HG03060 (cell line): ENCODE results near the gene HOXD11.

Experiments used
- ATAC-seq: cut with Tn5 transposase; IDR thresholded peaks from one replicate; pipeline ENCODE4 v1.9.1; 2021; ENCODE audit warnings: low read depth, moderate number of reproducible peaks; ENCODE audit not compliant: unreplicated experiment

HOXD11 gene

GRCh38 chr2:176117823-176118371, 10.8 kb downstream of the HOXD11 start:
- no peak for ATAC-seq

- no peak for ATAC-seq
Observed at GRCh38 chr2:176118601-176119339, 11.7 kb downstream of the HOXD11 start.

DNA sequence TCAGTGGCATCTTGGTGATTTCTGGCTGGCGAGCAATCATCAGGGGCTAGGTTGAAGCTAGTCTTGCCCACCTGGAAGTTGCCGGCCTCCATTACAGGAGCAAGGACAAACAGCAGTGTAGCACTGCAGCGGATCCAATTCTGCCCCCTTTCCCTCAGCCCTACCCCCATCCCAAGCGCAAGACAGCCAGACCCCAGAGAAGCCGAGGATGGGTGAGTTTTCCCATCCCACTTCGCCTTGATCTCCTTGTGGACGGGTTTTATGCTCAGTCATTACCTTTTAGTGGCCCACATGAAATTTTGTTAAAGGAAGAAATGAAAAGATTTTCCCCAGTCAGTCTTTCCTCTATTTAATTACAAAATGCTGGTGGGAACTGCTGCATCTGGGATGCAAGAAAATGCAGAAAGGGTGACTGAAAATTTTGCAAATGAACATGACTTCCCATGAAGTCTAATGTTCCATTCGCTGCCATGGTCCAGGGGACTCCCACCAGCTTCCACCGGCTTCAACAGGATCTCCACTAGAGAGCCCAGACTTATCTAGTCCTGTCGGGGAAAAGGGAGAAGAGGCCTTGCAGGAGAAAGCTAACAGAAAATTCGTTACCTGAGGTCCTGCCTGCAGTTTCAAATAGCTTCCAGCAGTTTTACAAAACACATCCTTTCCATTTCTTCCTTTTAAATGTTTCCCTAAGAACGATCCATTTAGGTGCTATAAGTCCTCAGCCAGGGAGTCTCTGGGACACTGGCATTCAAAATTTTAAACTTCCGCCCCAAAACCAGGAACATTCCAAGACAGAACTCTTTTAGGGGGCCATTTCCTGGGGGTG, 13.5 kb downstream of the HOXD11 start:
- ATAC-seq, result no peak

- ATAC-seq, result no peak
Observed at GRCh38 chr2:176121190-176122051, 14.3 kb downstream of the HOXD11 start.

DNA sequence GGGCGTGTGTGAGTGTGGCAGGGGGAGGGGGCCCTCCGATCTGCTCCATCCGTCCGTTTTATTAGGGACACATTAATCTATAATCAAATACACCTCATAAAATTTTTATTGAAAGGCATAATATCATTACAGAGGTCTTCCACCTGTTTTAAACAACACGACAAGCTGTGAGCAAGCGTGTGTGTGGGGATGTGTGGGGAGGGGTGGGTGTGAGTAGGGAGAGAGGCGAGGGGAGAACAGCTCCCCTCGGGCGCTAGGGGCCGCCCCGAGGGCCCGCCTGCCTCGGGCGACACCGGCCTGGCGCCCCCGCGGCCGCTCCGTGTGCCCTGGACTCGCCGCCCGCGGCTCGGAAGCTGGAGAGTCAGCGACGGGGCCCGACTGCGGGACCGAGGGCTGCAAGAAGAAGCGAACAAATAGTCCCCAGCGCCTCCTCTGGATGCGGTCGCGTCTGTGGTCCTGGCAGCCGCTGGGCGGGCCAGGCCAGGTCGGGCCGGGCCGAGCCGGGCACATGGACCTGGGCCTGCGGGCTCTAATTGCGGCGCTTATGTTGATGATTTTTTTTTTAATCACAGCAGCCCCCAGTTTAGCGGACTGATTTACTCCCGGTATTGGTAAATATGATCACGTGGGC, 15.1 kb downstream of the HOXD11 start:
- no peak for ATAC-seq

GRCh38 chr2:176122683-176123410, 15.8 kb downstream of the HOXD11 start, which contains the start of gene HOXD9:
Gene HOXD9, plus strand, starts transcription at chr2:176122719. Its CDS starts 50 bp downstream, at chr2:176122769.
- ATAC-seq, result no peak

DNA sequence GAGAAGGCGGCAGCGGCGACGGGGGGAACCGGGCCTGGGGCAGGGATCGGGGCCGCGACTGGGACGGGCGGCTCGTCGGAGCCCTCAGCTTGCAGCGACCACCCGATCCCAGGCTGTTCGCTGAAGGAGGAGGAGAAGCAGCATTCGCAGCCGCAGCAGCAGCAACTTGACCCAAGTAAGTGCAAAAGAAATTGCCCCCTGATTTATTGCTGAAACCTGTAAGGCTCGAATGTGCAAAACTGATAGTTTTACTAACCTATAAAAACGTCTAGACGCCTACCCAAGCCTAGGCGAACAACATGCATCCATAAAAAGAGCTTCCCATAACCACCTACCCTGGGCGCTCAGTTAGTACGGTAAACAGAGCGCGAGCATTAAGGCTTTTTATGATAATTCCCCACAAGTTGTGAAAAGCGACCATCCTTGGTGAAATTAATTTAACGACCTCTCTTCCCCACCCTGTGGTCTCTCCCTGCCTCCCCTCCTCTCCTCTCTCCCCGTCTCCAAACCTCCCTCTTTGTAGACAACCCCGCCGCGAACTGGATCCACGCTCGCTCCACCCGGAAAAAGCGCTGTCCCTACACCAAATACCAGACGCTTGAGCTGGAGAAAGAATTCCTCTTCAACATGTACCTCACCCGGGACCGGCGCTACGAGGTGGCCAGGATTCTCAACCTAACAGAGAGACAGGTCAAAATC, 16.5 kb downstream of the HOXD11 start:
- no peak for ATAC-seq

DNA sequence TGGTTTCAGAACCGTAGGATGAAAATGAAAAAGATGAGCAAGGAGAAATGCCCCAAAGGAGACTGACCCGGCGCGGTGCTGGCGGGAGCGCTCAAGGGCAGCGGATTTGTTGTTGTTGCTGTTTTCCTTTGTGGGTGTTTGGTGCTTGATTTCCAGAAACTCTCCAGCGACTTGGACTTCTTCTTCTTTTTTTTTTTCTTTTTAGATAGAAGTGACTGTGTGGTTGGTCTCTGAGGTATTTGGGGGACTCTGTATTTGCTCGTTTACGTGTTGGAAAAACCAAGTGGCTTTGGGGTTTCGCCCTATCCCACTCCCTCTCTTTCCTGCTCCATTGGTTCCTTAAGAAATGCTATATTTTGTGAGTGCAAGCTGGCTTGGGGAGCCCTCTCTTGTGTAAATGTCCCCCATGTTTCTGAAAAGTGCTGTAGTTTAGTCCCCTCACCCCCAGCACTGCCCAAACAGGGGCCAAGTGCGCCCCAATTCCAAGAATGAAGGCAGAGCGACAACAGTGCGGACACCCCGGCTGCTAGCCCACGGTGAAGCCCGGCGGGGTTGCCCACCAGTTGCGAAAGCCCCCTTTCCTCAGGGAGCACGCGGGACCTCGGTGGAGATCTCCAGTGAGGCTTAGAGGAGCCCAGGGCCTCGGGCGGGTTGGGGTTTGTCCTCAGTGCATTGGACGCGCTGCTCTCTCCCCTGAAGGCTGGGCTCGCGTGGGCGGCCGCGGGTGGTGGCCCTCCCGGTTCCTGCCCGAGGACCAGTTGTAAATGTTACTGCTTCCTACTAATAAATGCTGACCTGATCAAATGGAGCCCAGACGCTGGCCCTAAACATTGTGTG, 17.2 kb downstream of the HOXD11 start:
- no peak for ATAC-seq

- ATAC-seq, result no peak
Observed at GRCh38 chr2:176124947-176125771, 18.1 kb downstream of the HOXD11 start.

DNA sequence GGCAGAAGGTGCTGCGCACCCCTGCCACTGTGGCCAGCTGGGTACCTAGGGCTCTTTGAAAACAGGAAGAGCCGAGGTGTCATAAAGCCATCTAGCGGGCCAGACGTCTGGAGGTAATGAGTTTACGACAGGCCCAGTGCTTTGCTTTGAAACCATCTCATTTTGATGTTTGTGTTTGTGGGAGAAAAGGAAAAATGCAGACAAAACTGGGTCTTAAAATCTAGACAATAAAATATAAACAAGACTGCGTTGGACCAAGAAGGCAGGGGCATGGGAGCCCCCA, 18.6 kb downstream of the HOXD11 start:
- ATAC-seq, result no peak

- ATAC-seq, result no peak
Observed at GRCh38 chr2:176126929-176127773, 20.1 kb downstream of the HOXD11 start.

- no peak for ATAC-seq
Observed at GRCh38 chr2:176127774-176128072, 20.6 kb downstream of the HOXD11 start.

GRCh38 chr2:176128172-176128981, 21.3 kb downstream of the HOXD11 start:
- no peak for ATAC-seq

DNA sequence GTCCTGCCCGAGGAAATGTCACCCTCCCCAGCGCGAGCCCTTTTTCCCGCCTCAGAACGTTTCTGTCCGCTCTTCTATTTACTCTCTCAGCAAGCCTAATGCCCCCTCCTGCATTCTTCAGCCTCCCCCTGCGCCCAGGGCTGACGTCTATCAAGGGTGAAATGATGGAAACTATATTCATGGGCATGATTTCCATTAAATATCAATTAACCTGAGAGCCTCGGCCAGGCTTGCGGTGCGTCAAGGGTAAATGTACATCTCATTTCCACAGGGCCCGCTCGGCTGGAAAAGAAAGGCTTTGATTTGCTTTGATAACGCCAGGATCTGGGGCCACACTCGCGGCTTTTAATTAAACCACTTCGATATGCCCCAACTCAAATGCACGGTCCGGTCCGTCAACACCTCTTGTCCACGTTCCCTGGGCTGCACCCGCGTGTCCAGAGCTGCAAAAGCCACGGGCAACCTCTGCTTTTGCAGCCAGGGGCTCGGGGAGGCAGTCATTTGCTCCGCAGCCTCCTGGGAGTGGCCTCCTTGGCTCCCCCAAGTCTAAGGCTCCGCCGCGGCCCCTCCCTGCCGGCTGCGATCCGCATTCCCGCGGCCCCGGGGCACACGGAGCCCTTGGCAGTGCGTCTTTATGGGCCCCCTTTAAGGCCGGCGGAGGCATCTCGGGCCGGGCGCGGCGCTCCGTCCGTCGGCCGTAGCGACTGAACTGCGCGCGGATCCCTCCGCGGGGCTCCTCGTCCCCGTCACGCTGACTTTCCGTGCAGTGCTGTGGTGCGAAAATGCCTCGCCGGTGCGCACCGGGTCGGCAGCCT, 22.1 kb downstream of the HOXD11 start, which contains the start of gene HOXD8:
Gene HOXD8, plus strand, starts transcription at position 724 of the 815 bp plus-strand sequence. CDS start 662 bp downstream, outside the sequence.
- ATAC-seq, result no peak

DNA sequence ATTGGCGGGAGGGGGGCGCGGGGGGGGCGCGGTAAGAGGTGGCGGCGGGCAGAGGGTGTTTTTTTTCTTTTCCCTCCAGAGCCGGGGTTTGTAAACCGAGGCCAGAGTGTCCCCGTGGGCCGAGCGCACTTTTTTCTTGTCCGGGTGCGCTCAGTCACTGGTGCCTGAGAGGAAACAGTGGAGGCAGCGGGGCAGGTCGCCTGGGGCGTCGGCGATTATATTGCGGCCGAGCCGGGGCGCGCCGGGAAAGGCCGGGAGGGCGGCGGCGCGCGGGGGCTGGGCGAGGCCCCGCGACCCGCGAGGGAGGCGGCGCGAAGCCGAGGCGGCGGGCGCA, 22.7 kb downstream of the HOXD11 start:
- no peak for ATAC-seq
